GM12872 (cell line): ENCODE data around the gene C2CD2L.

Experiments
- TF ChIP-seq, protein P1 (sequence below): IDR thresholded peaks from 3 replicates; pipeline ENCODE4 v1.5.1; 2011; ENCODE audit warnings: low read depth, mild to moderate bottlenecking, low read length, moderate library complexity; ENCODE audit not compliant: insufficient read depth

C2CD2L gene

DNA sequence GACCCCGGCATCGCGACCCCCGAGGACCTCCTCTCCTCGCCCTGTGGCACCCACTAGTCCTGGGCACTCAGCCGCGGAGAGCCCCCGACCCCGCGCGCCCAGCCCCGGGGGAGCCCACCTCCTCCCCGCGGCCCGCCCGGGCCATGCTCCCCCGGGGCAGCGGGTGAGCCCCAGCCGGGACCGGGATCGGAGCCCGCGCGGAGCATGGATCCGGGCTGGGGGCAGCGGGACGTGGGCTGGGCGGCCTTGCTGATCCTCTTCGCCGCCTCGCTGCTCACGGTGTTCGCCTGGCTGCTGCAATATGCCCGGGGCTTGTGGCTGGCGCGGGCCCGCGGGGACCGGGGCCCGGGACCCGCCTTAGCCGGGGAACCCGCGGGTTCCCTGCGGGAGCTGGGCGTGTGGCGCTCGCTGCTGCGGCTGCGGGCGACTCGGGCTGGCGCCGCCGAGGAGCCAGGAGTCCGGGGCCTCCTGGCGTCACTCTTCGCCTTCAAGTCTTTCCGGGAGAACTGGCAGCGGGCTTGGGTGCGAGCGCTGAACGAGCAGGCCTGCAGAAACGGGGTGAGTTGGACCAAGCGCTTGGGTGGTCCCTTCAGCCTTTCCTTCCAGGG is 498 bp downstream of the C2CD2L start:
- TF ChIP-seq, protein P1, sequence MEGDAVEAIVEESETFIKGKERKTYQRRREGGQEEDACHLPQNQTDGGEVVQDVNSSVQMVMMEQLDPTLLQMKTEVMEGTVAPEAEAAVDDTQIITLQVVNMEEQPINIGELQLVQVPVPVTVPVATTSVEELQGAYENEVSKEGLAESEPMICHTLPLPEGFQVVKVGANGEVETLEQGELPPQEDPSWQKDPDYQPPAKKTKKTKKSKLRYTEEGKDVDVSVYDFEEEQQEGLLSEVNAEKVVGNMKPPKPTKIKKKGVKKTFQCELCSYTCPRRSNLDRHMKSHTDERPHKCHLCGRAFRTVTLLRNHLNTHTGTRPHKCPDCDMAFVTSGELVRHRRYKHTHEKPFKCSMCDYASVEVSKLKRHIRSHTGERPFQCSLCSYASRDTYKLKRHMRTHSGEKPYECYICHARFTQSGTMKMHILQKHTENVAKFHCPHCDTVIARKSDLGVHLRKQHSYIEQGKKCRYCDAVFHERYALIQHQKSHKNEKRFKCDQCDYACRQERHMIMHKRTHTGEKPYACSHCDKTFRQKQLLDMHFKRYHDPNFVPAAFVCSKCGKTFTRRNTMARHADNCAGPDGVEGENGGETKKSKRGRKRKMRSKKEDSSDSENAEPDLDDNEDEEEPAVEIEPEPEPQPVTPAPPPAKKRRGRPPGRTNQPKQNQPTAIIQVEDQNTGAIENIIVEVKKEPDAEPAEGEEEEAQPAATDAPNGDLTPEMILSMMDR: no peak

DNA sequence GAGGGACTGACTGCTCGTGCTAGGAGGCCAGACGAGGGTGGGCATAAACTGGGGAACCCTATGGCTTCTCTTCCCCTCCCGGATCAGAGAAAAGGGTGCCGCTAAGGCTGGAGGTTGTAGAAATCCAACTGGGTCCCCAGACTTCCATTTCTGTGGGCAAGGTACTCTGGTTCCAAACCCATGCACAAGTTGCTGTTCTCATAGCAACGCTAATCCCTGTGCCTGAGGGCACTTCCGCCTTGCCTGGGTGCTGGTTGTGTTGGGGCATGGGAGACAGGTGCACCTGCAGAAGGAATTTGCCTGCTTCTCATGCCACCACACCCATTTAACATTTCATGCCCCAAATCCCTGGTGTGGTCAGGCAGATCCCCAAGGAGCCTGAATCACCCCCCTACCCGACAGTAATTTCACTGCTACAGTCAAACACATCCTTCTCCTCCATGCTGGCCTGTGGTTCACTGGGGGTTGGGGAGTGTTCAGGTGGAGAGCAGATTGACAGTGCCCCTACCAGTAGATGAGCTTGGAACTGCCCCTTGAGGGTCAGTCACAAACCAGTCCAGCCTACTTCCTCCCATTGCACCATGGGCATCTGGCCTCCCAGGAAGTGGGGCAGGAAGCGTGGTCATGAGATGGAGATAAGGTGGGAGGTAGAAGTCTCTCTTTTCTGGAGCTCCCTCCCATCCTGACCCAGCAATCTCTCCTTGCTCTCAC is 1.2 kb downstream of the C2CD2L start:
- TF ChIP-seq, protein P1: no peak

DNA sequence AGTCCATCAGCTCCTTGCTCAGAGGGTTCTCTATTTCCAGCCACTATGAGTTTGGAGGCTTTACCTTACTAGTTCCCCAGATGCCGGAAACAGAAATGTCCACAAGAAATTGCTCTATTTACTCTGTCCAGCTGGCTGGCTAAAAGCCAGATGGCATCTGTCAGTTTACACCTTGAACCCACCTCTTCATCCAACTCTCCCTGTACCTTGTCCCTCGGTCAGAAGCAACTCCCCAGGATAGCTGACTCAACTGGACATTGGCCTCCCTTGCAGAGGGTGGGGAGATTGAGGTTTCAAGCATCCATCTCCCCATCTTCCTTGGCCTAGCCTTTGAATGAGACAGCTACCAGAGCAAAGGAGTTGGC is 1.7 kb downstream of the C2CD2L start:
- TF ChIP-seq, protein P1: no peak

DNA sequence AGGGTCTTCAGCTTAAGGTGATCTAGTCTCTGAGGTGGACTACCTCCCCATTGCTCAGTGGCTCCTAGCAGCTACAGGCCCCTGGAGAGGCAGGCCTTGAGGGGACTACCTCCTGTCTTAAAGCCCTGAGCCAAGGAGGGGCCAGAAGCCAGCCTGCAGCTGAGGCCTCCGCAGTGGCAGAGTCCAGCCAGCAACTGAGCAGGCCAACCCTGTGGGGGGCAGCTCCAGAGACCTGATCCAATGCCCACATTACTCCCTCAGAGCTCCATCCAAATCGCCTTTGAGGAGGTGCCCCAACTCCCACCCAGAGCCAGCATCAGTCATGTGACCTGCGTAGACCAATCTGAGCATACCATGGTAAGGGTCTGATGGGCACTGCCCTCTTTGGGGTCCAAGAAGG is 2.7 kb downstream of the C2CD2L start:
- TF ChIP-seq, protein P1: no peak

DNA sequence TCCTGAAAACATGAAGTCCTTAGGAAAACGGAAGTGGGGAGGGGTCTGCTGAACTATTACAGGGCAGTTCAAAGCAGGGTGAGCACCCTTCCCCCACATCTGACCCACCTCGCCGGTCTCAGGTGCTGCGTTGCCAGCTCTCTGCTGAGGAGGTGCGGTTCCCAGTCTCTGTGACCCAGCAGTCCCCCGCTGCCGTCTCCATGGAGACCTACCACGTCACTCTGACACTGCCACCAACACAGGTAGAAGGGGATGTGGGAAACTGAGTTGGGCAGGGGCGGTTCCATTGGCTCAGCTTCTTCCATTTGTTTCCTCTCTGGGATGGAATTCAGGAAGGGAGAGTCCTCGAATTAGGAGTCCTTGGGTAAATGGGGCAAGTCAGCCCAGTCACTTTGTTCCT is 3.3 kb downstream of the C2CD2L start:
- TF ChIP-seq, protein P1: no peak

DNA sequence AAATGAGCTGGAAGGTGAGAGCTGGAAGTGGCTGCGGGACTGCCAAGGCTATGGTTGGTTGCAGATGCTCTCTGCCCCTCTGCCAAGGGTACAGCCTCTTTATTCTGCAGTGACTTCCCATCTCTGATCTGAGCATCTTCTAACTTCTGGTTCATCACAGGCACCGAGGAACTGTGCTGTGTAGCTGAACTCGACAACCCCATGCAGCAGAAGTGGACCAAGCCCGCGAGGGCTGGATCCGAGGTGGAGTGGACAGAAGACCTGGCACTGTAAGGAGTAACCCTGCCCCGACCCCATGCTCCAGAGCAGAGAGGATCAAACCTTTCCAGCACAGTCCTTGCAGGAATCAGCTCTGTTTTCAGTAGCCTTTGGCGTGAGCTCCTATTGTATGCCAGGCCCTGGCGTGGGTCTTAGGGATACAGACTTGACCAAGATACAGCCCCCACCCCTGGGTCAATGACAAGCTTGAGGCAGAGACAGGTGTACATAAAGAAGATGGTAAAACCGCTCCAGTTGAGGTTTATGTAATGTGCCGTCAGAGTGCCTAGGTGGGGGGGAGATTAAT is 4.3 kb downstream of the C2CD2L start:
- TF ChIP-seq, protein P1: no peak

DNA sequence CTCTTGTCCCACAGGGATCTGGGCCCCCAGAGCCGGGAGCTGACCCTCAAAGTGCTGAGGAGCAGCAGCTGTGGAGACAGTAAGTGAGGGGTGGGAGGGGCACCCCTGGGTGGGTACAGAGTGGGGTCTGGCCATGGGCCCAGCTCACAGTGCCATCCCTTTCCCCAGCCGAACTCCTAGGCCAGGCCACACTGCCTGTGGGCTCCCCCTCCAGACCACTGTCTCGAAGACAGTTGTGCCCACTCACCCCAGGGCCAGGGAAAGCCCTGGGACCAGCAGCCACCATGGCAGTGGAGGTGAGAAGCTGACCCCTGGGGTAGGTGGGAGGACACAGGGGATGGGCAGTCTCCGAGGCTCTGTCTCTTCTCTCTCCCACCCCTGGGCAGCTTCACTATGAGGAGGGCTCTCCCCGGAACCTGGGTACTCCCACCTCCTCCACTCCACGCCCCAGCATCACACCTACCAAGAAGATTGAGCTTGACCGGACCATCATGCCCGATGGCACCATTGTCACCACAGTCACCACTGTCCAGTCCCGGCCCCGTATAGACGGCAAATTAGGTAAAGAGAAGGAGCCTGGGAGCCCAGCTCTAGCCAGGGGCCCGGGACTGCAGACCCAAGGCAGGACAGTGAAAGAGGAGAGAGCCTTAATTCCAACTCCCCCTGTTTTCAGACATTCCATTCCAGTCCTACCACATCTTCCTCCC is 5.3 kb downstream of the C2CD2L start:
- TF ChIP-seq, protein P1: no peak
